GM21515 (cell line): ENCODE measurements around the gene PBX4.

Experiments
- ATAC-seq: cut with Tn5 transposase; IDR thresholded peaks from one replicate; pipeline ENCODE4 v1.9.1; 2021; ENCODE audit not compliant: unreplicated experiment

PBX4 gene

GRCh38 chr19:19541616-19542015 lies 76.9 kb downstream of the PBX4 start:
- ATAC-seq: no peak

GRCh38 chr19:19540715-19541515 lies 77.6 kb downstream of the PBX4 start:
- ATAC-seq: no peak

GRCh38 chr19:19540064-19540714 lies 78.3 kb downstream of the PBX4 start:
- no peak for ATAC-seq

DNA sequence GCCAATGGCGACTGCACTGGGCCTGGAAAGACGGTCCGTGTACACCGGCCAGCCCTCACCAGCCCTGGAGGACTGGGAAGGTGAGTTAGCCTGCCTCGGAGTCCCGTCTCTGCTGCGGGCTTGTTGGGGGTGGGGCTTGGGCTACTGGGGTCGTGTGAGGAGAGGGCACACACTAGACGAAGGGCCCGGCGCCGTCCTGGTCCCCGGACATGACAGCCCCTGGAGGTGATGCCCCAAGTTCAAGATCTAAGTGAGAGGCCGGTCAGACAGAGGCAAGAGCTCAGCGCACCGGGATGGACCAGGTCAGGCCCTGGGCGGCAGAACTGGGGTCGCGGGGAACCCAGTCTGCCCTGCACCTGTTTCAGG lies 78.8 kb downstream of the PBX4 start:
- no peak for ATAC-seq

DNA sequence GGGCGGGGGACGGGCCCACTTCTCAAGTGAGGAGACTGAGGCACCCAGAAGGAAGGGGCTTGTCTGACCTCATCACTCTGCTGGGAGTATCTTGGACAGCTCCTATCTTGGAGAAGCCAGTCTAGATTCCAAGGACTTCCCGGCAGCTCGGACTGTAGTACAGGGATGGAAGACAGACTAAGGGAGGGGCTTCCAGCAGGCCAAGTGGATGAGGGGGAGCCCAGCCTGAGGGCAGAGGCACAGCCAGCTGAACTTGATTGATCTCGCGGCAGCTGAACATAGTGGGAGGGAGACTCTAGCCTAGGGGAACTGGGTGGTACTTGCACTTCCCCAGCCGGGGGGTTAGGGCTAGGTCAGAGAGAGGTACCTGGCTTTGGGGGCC lies 79.7 kb downstream of the PBX4 start:
- no peak for ATAC-seq

DNA sequence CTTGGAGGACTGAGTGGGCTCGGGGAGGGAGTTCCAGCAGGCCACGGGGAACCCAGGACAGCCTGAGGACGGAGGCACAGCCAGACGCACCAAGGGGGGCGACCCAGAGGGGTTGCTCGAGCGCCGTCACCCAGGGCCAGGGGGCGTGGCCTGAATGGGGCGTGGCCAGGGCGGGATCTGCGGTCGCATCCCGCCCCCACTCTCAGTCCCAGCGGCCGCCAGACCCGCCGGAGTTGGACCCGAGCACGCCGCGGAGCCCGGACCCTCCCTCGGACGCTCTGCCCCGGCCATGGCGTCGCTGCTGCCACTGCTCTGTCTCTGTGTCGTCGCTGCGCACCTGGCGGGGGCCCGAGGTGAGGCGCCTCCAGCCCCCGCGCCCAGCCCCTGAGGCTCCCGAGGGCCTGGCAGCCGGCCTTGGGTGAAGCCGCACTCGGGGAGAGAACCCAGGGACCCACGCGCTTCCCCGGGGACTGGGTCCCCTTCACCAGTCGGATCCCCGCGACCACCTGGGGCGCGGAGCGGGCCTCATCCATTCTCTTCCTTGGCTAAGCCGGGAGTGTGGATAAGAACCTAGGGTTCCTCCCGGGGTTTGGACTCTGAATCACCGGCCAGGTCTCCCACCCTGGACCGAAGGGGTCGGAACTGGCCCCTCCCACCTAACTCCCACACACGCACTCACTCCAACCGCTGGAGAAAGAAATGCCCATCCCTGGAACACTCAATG lies 80.3 kb downstream of the PBX4 start, which contains the start of gene CILP2:
Gene CILP2, plus strand, starts transcription at position 205 of the 724 bp plus-strand sequence. Its CDS starts 85 bp downstream, at position 290.
- no peak for ATAC-seq

DNA sequence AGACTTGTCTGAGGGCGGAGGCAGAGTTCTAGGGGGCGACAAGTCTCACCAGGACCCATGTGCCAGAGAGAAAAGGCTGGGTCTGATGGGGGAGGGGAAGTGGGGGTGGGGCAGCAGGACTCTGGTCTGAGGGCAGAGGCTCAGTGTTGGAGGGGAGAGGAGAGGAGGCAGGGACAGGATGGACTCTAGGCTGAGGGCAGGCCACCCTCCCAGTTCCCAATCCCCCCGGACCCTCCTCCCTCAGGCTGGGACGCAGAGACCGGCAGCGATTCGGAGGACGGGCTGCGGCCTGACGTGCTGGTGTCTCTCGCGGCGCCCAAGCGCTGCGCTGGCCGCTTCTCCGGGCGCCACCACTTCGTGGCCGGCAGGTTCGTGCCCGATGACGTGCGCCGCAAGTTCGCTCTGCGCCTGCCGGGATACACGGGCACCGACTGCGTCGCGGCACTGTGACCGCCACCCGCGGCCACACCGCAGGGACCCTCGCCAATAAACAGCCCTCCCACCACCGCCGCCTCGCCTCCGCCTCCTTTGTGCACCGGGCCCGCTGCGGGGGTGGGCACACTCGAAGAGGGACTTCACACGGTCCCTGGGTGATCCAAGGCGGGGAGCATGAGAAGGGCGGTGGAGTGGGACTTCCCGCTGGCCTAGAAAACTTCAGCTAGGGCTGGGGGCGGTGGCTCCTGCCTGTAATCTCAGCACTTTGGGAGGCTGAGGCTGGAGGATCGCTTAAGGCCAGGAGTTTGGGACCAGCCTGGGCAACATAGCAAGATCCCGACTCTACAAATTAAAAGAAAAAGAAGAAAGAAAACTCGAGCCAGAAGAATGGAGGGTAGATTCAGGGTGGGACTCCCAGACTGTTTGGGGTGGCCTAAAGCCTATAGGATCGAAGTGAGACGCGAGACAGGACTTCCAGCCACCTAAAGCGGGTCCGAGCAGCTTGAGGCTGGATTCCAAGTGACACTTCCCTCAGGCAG lies 81.1 kb downstream of the PBX4 start:
- no peak for ATAC-seq

- ATAC-seq: no peak
These were observed 82.9 kb downstream of the PBX4 start for GRCh38 chr19:19535311-19536191.

- no peak for ATAC-seq
These were observed 83.8 kb downstream of the PBX4 start for GRCh38 chr19:19534556-19535265.

- no peak for ATAC-seq
These were observed 84.6 kb downstream of the PBX4 start for GRCh38 chr19:19533841-19534240.

DNA sequence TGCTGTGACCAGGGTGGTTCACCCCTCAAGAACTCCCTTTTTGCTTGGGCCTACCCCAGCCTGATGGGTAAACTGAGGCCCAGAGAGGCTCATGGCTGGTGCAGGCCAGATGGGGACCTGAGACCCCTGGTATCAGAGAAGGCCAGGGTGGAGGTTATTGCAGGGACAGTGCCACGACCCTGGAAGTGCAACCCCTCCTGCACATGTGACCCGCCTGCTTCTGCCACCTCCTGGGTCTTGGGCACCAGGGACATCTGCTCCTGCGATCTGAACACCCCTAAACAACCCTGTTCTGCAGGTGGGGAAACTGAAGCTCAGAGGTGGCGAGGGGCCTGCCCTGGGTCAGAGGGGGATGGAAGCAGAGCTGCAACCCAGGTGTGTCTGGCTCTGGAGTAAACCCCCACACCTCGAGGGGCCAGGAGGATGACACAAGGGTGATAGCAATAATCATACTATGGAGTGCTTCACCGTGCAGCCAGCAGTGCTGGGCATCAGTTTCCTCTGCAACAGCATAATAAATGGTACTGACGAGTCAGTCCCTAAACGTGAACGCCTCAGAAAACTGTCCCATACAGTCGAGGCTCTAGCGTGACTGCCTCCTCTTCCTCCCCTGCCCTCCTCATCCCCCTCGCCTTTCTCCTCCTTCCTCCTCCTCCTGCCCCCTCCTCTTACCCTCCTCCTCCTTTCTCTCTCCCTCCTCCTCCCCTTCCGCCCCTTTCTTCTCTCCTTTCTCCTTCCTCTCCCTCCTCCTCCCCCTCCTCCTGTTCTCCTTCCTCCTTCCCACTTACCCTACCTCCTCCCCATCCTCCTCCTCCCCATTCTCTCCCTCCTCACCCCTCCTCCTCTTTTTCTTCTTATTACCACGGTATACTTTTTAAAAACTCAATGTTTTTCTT lies 85.4 kb downstream of the PBX4 start:
- no peak for ATAC-seq

DNA sequence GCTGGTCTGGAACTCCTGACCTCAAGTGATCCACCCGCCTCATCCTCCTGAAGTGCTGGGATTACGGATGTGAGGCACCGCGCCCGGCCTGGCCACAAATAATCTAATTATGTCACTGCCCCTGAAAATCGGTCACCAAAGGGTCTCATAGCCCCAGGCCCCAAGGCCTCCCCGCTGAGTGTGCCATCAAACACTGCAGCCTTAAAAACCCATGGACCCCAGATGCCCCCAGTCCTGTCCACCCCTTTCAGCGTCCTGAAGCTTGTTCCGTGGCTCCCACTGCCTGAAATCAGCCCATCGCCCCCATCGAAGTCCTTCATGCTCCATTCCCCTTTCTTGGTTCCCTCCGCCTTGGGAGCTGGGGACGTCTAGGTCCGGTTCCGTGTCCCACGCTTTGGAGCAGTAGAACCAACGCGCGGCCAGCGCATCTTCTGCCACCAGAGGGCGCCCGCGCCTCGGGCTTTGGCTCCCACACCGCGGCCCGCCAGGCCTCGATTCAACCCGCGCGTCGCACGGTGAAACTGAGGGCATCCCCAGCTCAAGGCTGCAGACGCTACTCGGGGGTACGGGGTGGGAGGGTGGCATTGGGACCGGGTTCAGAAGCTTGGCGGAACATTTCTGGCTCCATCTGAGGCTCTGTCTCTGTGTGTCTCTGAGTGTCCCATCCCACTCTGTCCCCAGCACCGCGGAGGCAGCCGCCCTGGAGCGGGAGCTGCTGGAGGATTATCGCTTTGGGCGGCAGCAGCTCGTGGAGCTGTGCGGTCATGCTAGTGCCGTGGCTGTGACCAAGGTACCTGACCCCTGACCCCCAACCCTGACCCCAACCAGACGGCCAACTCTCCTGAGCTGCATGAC lies 86.3 kb downstream of the PBX4 start:
- ATAC-seq: no peak

DNA sequence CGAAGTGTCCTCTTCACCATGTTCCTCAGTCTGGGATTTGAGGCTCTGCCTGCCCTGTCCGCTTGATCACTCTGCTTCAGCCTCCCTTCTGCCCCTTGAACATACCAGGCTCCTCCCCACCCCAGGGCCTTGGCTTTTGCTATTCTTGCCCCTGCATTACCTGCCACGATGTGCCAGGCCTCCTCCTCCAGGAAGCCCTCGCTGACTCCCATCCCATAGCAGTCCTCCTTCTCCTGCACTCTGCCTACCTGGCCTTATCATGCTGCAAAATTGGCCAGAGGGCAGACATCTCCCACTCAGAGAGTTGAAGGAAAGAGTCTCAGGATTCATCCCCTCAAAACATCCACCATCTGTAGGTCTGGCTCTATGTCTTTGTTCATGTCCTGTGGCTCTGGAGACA lies 87.6 kb downstream of the PBX4 start:
- ATAC-seq: no peak

DNA sequence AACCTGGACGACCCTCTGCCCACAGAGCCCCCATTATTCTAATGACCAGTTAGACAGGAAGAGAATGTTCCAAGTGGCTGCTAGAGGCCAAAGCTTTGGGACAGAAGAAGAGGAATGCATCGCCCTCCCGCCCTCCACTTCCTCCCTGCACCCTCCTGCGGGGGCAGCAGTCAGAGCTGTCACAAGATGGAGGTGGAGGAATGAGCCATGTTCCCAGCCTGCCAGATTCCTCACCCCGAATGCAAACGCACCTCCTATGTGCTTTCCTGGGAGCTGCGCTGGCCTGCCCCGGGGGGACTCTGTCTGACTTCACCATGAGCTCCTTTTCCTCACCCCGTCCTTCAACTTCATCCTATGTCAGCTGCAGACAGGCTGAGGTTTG lies 88.1 kb downstream of the PBX4 start:
- no peak for ATAC-seq

DNA sequence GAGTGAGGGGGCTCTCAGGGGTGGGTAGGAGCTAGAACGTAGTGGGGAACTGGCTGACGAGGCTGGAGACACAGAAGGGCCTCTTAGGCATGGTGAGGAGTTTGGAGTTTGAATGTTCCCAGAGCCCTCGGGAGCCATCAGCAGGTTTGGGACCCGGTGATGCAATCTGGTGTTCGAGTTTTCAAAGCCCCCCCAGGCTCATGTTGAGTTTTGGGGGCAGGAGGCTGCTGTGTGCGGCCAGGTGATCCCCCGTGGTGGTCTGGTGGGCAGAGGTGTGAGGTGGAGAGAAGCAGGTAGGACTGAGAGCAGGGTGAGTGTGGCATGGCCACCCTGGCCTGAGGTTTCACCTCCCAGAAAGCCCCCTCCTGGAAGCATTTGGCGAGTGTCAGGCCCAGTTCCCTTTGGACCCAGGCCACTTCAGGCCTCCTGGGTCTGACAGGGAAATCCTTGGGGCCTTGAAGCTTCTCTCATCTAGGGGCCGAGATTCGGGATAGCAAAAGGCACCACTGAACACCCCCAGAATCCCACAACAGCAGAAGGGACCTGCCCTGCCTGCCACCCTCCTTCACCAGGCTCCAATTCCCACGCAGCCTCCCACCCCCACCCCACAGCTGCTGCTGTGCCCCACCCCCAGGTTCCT lies 88.6 kb downstream of the PBX4 start:
- no peak for ATAC-seq

DNA sequence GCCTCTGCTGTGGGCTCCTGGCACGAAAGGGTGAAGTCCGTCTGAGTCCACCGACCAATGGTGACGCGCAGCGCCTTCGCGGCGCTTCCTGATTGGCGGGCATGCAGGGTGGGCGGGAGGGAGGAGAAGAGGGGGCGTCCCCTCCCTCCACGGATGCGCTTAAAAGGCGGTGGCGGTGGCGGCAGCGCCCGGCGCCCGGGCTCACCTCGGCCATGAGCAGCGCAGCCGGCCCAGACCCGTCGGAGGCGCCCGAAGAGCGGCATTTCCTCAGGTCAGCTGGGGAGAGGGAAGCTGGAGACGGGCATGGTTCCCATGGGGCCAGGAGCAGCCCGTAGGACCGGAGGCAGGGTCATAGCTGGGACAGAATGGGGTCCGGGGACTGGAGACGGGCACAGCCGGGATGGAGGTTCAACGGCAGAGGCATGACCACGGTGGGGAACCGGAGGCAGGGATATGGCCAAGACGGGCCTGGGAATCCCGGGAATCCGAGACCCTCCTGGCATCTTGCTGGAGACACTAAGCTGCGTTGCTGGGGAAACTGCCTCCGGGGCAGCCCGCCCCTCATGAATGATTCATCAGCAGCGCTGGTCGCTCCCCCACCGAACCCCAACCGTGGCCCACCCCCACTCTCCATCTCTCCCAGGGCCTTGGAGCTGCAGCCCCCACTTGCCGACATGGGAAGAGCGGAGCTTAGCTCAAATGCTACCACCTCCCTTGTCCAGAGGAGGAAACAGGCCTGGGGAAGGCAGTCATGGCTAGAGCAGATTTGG lies 89.6 kb downstream of the PBX4 start, which contains the start of gene YJEFN3:
Gene YJEFN3, plus strand, starts transcription at position 191 of the 770 bp plus-strand sequence. Its CDS starts 22 bp downstream, at position 213.
- ATAC-seq: no peak
